H9 (cell line): Measurements from ENCODE around the gene STK11IP. TPM values are rescaled to one million over a fixed set of nuclear protein-coding genes. Genes with fewer than 3 reads are reported as not detected.

ENCODE experiments used
- DNase-seq: peaks from one replicate; pipeline ENCODE4 v3.0.0-alpha.2; 2017
- H2AFZ ChIP-seq: one replicate; pipeline ENCODE4 v1.6.1; 2013; ENCODE audit warnings: mild to moderate bottlenecking, low read length, control low read depth, moderate library complexity
- H2AK5ac ChIP-seq: 2 replicates; pipeline ENCODE4 v1.6.1; 2013; ENCODE audit warnings: low read length, control low read depth, mixed read lengths; ENCODE audit not compliant: insufficient read length
- H2BK120ac ChIP-seq: one replicate; pipeline ENCODE4 v1.6.1; 2013; ENCODE audit warnings: low read depth, mild to moderate bottlenecking, low read length, control low read depth, inconsistent platforms; ENCODE audit not compliant: poor library complexity, severe bottlenecking
- H2BK12ac ChIP-seq: 2 replicates; pipeline ENCODE4 v1.6.1; 2013; ENCODE audit warnings: low read length, control low read depth, mixed read lengths, low read depth; ENCODE audit not compliant: insufficient read length
- H2BK15ac ChIP-seq: 2 replicates; pipeline ENCODE4 v1.6.1; 2013; ENCODE audit warnings: low read depth, low read length, control low read depth
- H2BK20ac ChIP-seq: one replicate; pipeline ENCODE4 v1.6.1; 2013; ENCODE audit warnings: low read depth, mild to moderate bottlenecking, low read length, control low read depth, inconsistent platforms; ENCODE audit not compliant: poor library complexity, severe bottlenecking
- H2BK5ac ChIP-seq: 2 replicates; pipeline ENCODE4 v1.6.1; 2013; ENCODE audit warnings: low read length, control low read depth, mixed read lengths; ENCODE audit not compliant: insufficient read length
- H3K14ac ChIP-seq: 2 replicates; pipeline ENCODE4 v1.6.1; 2013; ENCODE audit warnings: low read length, control low read depth; ENCODE audit not compliant: insufficient read depth
- H3K18ac ChIP-seq: 2 replicates; pipeline ENCODE4 v1.6.1; 2013; ENCODE audit warnings: low read depth, mild to moderate bottlenecking, mixed read lengths, low read length, control low read depth; ENCODE audit not compliant: insufficient read length
- H3K23ac ChIP-seq: 2 replicates; pipeline ENCODE4 v1.6.1; 2013; ENCODE audit warnings: low read length, control low read depth, mixed read lengths, low read depth; ENCODE audit not compliant: insufficient read length
- H3K23me2 ChIP-seq: 2 replicates; pipeline ENCODE4 v1.6.1; 2013; ENCODE audit warnings: low read depth, mild to moderate bottlenecking, mixed read lengths, low read length, control low read depth; ENCODE audit not compliant: insufficient read length, poor library complexity, severe bottlenecking
- H3K27ac ChIP-seq: 2 replicates; pipeline ENCODE4 v1.5.1; 2013; ENCODE audit warnings: low read length, control low read depth, mixed read lengths, low read depth; ENCODE audit not compliant: insufficient read length
- H3K27me3 ChIP-seq: 2 replicates; pipeline ENCODE4 v1.6.1; 2013; ENCODE audit warnings: low read length, control low read depth, inconsistent platforms; ENCODE audit not compliant: insufficient read depth
- H3K4ac ChIP-seq: 2 replicates; pipeline ENCODE4 v1.6.1; 2013; ENCODE audit warnings: low read depth, mild to moderate bottlenecking, control low read depth, inconsistent platforms, low read length, moderate library complexity
- H3K4me1 ChIP-seq: 2 replicates; pipeline ENCODE4 v1.6.1; 2013; ENCODE audit warnings: low read length, control low read depth, inconsistent platforms; ENCODE audit not compliant: insufficient read depth
- H3K4me2 ChIP-seq: 2 replicates; pipeline ENCODE4 v1.6.1; 2013; ENCODE audit warnings: low read length, control low read depth, mixed read lengths; ENCODE audit not compliant: insufficient read length, insufficient read depth
- H3K56ac ChIP-seq: 2 replicates; pipeline ENCODE4 v1.6.1; 2013; ENCODE audit warnings: low read depth, mild to moderate bottlenecking, mixed read lengths, low read length, control low read depth; ENCODE audit not compliant: insufficient read length
- H3K79me1 ChIP-seq: 2 replicates; pipeline ENCODE4 v1.6.1; 2013; ENCODE audit warnings: low read depth, mild to moderate bottlenecking, moderate library complexity, low read length, control low read depth, inconsistent platforms; ENCODE audit not compliant: insufficient read depth, poor library complexity, severe bottlenecking
- H3K79me2 ChIP-seq: 2 replicates; pipeline ENCODE4 v1.6.1; 2013; ENCODE audit warnings: low read length, control low read depth, inconsistent platforms; ENCODE audit not compliant: insufficient read depth
- H3K9ac ChIP-seq: 2 replicates; pipeline ENCODE4 v1.6.1; 2013; ENCODE audit warnings: low read length, control low read depth, mixed read lengths; ENCODE audit not compliant: insufficient read length; ENCODE audit errors: extremely low read depth
- H3K9me3 ChIP-seq: one replicate; pipeline ENCODE4 v1.6.1; 2013; ENCODE audit warnings: low read depth, low read length, inconsistent platforms; ENCODE audit not compliant: control insufficient read depth
- H3T11ph ChIP-seq: one replicate; pipeline ENCODE4 v1.6.1; 2013; ENCODE audit warnings: mild to moderate bottlenecking, low read length, control low read depth, inconsistent platforms
- H4K20me1 ChIP-seq: one replicate; pipeline ENCODE4 v1.6.1; 2013; ENCODE audit not compliant: control insufficient read depth, insufficient read length, insufficient read depth
- H4K5ac ChIP-seq: 2 replicates; pipeline ENCODE4 v1.6.1; 2013; ENCODE audit warnings: low read depth, mild to moderate bottlenecking, mixed read lengths, low read length, control low read depth; ENCODE audit not compliant: insufficient read length
- H4K8ac ChIP-seq: replicated peaks from 2 replicates; pipeline ENCODE4 v1.6.1; 2013; ENCODE audit warnings: low read length, control low read depth, mixed read lengths, low read depth; ENCODE audit not compliant: insufficient read length
- H4K91ac ChIP-seq: 2 replicates; pipeline ENCODE4 v1.6.1; 2013; ENCODE audit warnings: low read depth, mild to moderate bottlenecking, moderate library complexity, mixed read lengths, low read length, control low read depth; ENCODE audit not compliant: insufficient read length
- H3K27ac Mint-ChIP-seq, 3 experiments: 2 replicates in 2 of 3; 3 replicates in 1 of 3; pipeline ENCODE4 v1.8.0; 2020 to 2021; ENCODE audit warnings: mixed read lengths in 3 of 3, mild to moderate bottlenecking in 1 of 3, moderate library complexity in 1 of 3
- H3K27me3 Mint-ChIP-seq: 2 replicates; pipeline ENCODE4 v1.8.0; 2021; ENCODE audit warnings: low read depth, mild to moderate bottlenecking, moderate library complexity, mixed read lengths
- H3K36me3 Mint-ChIP-seq, 3 experiments: 2 replicates in 2 of 3; 3 replicates in 1 of 3; pipeline ENCODE4 v1.8.0; 2020 to 2021; ENCODE audit warnings: low read depth in 3 of 3, mixed read lengths in 3 of 3; ENCODE audit not compliant: insufficient read depth in 1 of 3
- H3K4me1 Mint-ChIP-seq, 2 experiments: 2 replicates each; pipeline ENCODE4 v1.8.0; 2020; ENCODE audit warnings: mixed read lengths in 2 of 2
- H3K4me3 Mint-ChIP-seq, 2 experiments: 2 replicates in 1 of 2; 3 replicates in 1 of 2; pipeline ENCODE4 v1.8.0; 2020 to 2021; ENCODE audit warnings: mild to moderate bottlenecking in 2 of 2, mixed read lengths in 2 of 2, moderate library complexity in 1 of 2
- H3K9me3 Mint-ChIP-seq, 2 experiments: 2 replicates in 1 of 2; 3 replicates in 1 of 2; pipeline ENCODE4 v1.8.0; 2020; ENCODE audit warnings: mild to moderate bottlenecking in 2 of 2, mixed read lengths in 2 of 2, moderate library complexity in 1 of 2
- CTCF ChIP-seq: fragments of 200-600 bp; sonication (generic); conservative IDR thresholded peaks from 3 replicates; pipeline ENCODE4 v1.8.0; 2021; ENCODE audit warnings: antibody characterized with exemption, mild to moderate bottlenecking
- WGBS: extraction: QIAGEN DNeasy Blood & Tissue Kit; methylation state at CpG from one replicate; pipeline ENCODE4 v1.1.7; 2013; ENCODE audit warnings: missing lambda C conversion rate, low lambda C conversion rate, mixed read lengths; ENCODE audit not compliant: insufficient read length; ENCODE audit errors: extremely low coverage; 5-methylcytosine and 5-hydroxymethylcytosine counted together
- total RNA-seq: library from RNA; stranded (reverse); gene quantifications from 2 replicates; pipeline ENCODE4 v1.2.1, GENCODE V29; 2021

Gene STK11IP
- total RNA-seq, 1 experiment from 2014 or later = 31.1 TPM

DNA sequence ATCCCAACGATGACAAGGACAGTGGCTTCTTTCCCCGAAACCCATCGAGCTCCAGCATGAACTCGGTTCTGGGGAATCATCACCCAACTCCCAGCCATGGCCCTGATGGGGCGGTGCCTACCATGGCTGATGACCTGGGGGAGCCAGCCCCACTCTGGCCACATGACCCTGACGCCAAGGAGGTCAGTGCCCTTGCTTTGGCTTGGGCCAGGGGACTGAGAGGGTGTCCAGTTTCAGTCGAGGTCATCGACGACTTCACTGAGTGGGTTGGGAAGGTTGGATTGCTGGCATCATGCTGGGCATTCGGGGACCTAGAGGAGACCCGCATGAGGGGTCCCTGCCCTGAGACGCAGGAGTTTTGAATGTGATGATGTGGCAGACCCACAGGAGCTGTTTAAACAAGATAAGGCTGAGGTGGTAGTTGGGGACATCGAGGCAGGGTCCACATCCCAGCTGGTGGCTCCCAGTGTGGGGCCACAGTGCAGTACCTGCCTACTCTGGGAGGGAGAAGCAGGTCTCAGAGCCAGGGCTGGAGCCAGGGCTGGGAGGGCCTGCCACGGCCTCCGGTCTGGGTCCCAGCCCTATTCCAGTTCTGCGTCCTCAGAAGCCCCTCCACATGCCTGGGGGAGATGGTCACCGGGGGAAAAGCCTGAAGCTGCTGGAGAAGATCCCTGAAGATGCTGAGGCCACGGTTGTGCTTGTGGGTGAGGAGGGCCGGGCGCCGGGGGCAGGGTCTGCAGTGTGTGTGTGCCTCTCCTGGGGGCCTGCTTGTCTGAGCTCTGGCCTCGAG lies 35.8 kb downstream of the STK11IP start:
- Mint-ChIP-seq H3K4me3 (no peak overlapping the region), H3K36me3 (peaks cover 0 to 16% (median 10%) of the 10 kb centered on the region in 3 experiments; a peak in 5 of 7 replicates), H3K27ac (peak overlapping the region in 1 of 3 experiments; percentile 86; a peak in 3 of 7 replicates), H3K27me3 (no peaks in the 10 kb centered on the region), H3K4me1 (peaks cover 0 to 10% of the 10 kb centered on the region in 2 experiments; a peak in 3 of 4 replicates), H3K9me3 (no peaks in the 10 kb centered on the region; a peak in 1 of 5 replicates)
- no peak overlapping the region for H3K56ac ChIP-seq
- H2BK12ac ChIP-seq = no peak overlapping the region
- no peak overlapping the region for H2AK5ac ChIP-seq
- WGBS = no CpG with 5 or more reads among the region's 22 CpGs
- no peak overlapping the region for H3K23ac ChIP-seq
- no peaks in the 10 kb centered on the region for H3K23me2 ChIP-seq
- H4K5ac ChIP-seq = no peak overlapping the region
- H3K27ac ChIP-seq = no peak overlapping the region
- H3K27me3 ChIP-seq = no peaks in the 10 kb centered on the region
- H2BK15ac ChIP-seq = no peak overlapping the region
- H4K20me1 ChIP-seq = no peaks in the 10 kb centered on the region
- no peak overlapping the region for H4K8ac ChIP-seq
- no peak overlapping the region for H3K9ac ChIP-seq
- H3K18ac ChIP-seq = no peak overlapping the region
- no peak overlapping the region for H2BK5ac ChIP-seq
- no peak for DNase-seq
- H3K14ac ChIP-seq = no peak overlapping the region
- H4K91ac ChIP-seq = no peak overlapping the region
- no peak for TF ChIP-seq CTCF
- no peaks in the 10 kb centered on the region for H3K4me1 ChIP-seq
- no peak overlapping the region for H3K4ac ChIP-seq
- H3K4me2 ChIP-seq = no peak overlapping the region
- H3K9me3 ChIP-seq = no peaks in the 10 kb centered on the region
- no peaks in the 10 kb centered on the region for H3K79me2 ChIP-seq
- H2BK120ac ChIP-seq = no peak overlapping the region
- H2BK20ac ChIP-seq = no peak overlapping the region
- H3K79me1 ChIP-seq = no peaks in the 10 kb centered on the region
- no peak overlapping the region for H3T11ph ChIP-seq
- no peak overlapping the region for H2AFZ ChIP-seq
